ENCODE results near the gene CCDC9.

The CCDC9 gene

GRCh38 chr19:47230054-47230920, 26.0 kb upstream of the CCDC9 start:
- TF ChIP-seq CTCF (IDR thresholded peaks at IDR 0.05) = peak; percentile 85 to 87
- Histone ChIP-seq H3K4me1 (peaks cover 0 to 52% (median 41%) of the 10 kb centered on the region in 4 donors), H3K9me3 (no peaks in the 10 kb centered on the region), H3K36me3 (no peaks in the 10 kb centered on the region), H3K27me3 (no peaks in the 10 kb centered on the region), H3K27ac (peak overlapping the region; percentile 93 to 99), H3K4me3 (peak overlapping the region; percentile 82 to 91)
- intact Hi-C loops (cut with DNase I; ENCODE audit: low total_unique reads) = no loop called here
- peak; percentile 58 to 87 for DNase-seq

- H3K9me3 ChIP-seq = no peaks in the 10 kb centered on the region
- H3K36me3 ChIP-seq = no peaks in the 10 kb centered on the region
- H3K4me3 ChIP-seq = peak within 1 kb of the TSS; percentile 82 to 91
- DNase-seq = no peak
- H3K4me1 ChIP-seq = peaks cover 0 to 52% (median 36%) of the 10 kb centered on the region in 4 donors
- H3K27ac ChIP-seq = peak within 1 kb of the TSS; percentile 93 to 99
- intact Hi-C loops (cut with DNase I; ENCODE audit: low total_unique reads) = no loop called here
- no peak for TF ChIP-seq CTCF (IDR thresholded peaks at IDR 0.05)
- no peaks in the 10 kb centered on the region for H3K27me3 ChIP-seq
Measured at GRCh38 chr19:47230921-47231214, 25.5 kb upstream of the CCDC9 start, which contains the start of gene BBC3. BBC3 (minus strand) TSS chr19:47231199; CDS start chr19:47228431, 2,768 bp downstream.

GRCh38 chr19:47231215-47232054, 24.9 kb upstream of the CCDC9 start:
- no peak for TF ChIP-seq CTCF (IDR thresholded peaks at IDR 0.05)
- H3K27ac ChIP-seq = peak overlapping the region; percentile 93 to 99
- peak overlapping the region; percentile 82 to 91 for H3K4me3 ChIP-seq
- peak; percentile 87 to 95 for DNase-seq
- H3K9me3 ChIP-seq = no peaks in the 10 kb centered on the region
- no peaks in the 10 kb centered on the region for H3K36me3 ChIP-seq
- intact Hi-C loops (cut with DNase I; ENCODE audit: low total_unique reads) = no loop called here
- peaks cover 0 to 49% (median 36%) of the 10 kb centered on the region in 4 donors for H3K4me1 ChIP-seq
- no peaks in the 10 kb centered on the region for H3K27me3 ChIP-seq

- intact Hi-C loops (cut with DNase I; ENCODE audit: low total_unique reads) = no loop called here
- Histone ChIP-seq H3K4me3 (peak overlapping the region; percentile 6 to 91), H3K36me3 (no peaks in the 10 kb centered on the region), H3K27ac (peak overlapping the region; percentile 85 to 99), H3K4me1 (peaks cover 0 to 37% (median 26%) of the 10 kb centered on the region in 4 donors), H3K27me3 (no peaks in the 10 kb centered on the region), H3K9me3 (no peaks in the 10 kb centered on the region)
- no peak for DNase-seq
- no peak for TF ChIP-seq CTCF (IDR thresholded peaks at IDR 0.05)
Measured at GRCh38 chr19:47232422-47233211, 23.7 kb upstream of the CCDC9 start.

GRCh38 chr19:47236072-47236675, 20.2 kb upstream of the CCDC9 start:
- Histone ChIP-seq H3K4me3 (no peak overlapping the region), H3K4me1 (peaks cover 0 to 36% (median 29%) of the 10 kb centered on the region in 4 donors), H3K9me3 (no peaks in the 10 kb centered on the region), H3K27me3 (no peaks in the 10 kb centered on the region), H3K36me3 (no peaks in the 10 kb centered on the region), H3K27ac (no peak overlapping the region)
- TF ChIP-seq CTCF (IDR thresholded peaks at IDR 0.05) = no peak
- DNase-seq = no peak
- intact Hi-C loops (cut with DNase I; ENCODE audit: low total_unique reads) = no loop called here
